HG02870 (cell line): Measurements from ENCODE around the gene CLDN7.

Source experiments
- ATAC-seq: cut with Tn5 transposase; IDR thresholded peaks from one replicate; pipeline ENCODE4 v1.9.1; 2021; ENCODE audit warnings: mild to moderate bottlenecking, moderate library complexity; ENCODE audit not compliant: unreplicated experiment

The CLDN7 gene

GRCh38 chr17:7238420-7239090 lies 23.7 kb downstream of the CLDN7 start:
- no peak for ATAC-seq

- ATAC-seq = no peak
Observed at GRCh38 chr17:7237761-7238419, 24.4 kb downstream of the CLDN7 start.

DNA sequence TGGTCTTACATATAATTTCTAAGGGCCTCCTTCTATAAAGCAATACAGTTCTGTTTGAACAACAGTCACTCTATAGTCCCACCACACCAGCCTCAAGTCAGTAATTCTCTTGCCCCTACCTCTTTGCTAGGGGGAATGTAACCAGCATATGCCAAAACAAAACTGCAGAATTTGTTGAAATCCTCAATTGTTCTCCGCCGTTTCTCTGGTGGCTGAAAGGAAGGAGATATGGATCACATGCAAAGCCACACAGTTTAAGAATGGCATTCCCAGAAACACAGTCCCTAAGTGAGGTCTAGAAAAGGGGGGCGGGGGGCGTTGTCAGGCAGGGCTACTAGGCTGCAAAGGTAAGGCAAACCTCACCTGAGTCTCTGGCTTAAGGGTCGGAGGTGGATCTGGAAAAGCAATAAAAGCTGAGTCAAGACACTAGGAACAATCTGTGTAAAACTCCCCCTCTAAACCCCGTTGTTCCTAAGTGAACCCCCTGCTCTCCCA lies 25.0 kb downstream of the CLDN7 start:
- no peak for ATAC-seq

DNA sequence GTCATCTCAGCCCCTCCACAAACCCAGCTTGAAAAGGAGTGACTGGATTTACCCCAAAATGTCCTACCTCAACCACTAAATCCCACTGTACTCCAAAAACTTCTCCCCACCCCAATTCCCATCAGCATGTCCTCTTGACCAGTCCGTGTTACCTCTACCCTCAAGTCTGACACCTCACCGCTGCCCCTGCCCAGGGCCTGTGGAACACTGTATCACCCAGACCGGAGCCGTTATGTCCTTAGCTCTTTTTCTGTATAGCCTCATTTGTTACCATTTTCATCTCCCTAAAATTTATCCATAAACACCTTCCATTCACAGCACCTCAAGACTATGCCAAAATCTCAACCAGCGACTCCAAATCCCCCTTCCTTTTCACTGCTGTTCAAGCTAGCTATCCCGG lies 25.5 kb downstream of the CLDN7 start:
- ATAC-seq = no peak

GRCh38 chr17:7235693-7236665 lies 26.3 kb downstream of the CLDN7 start:
- no peak for ATAC-seq

- ATAC-seq = peak; percentile 55
Observed at GRCh38 chr17:7234083-7234951, 28.0 kb downstream of the CLDN7 start, which contains the start of gene DVL2. TSS of gene DVL2 (minus strand) at chr17:7234517. CDS start at chr17:7234262, 255 bp downstream.

DNA sequence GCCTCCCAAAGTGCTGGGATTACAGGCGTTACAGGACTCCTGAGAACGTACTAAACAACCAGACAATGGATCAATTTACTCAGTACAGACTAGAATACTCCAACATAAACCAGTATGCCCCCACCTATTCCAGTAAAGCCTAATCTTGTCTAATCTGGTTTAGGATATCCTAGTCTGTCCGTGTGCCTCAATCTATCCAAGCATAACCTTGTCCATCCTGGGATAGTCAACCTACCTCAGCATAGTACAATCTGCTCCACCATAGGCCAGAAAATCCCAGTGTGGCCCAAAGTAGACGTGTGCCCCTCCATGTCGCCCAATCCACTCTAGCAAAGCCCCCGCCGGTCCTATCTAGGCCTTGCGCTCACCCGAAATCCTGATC lies 28.6 kb downstream of the CLDN7 start:
- no peak for ATAC-seq

- no peak for ATAC-seq
Observed at GRCh38 chr17:7232114-7232513, 30.2 kb downstream of the CLDN7 start.

DNA sequence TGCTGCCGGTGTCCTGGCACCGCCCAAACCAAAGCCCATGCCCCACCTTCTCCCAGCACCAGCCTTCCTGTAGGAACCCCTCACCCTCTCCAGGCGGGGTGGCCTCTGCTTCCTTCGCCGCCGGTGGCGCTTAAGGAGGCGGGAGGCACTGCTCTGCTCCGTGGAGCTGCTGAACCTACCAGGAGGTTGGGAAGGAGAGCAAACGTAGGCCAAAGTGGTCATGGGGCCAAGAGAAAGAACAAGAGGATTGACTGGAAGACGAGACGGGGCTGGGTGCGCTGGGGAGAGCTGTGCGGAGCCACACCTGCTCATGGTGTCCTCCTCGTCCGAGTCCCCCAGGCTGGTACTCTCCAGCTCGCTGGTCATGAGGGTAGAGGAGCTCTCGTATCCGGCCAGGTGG lies 32.8 kb downstream of the CLDN7 start:
- no peak for ATAC-seq

DNA sequence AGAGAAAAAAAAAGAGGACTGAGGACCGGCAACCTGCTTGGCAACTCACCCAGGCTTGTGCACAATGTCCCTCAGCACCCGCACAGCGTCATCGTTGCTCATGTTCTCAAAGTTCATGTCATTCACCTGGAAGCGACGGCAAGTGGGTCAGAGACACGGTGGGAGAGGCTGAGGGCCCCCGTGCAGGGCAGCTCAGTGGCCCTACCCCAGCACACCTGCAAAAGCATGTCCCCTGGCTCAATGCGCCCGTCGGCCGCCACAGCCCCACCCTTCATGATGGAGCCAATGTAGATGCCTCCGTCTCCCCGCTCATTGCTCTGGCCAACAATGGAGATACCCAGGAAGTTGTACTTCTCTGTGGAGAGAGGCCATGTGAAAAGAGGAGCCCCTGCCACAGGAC lies 33.4 kb downstream of the CLDN7 start:
- ATAC-seq = no peak

DNA sequence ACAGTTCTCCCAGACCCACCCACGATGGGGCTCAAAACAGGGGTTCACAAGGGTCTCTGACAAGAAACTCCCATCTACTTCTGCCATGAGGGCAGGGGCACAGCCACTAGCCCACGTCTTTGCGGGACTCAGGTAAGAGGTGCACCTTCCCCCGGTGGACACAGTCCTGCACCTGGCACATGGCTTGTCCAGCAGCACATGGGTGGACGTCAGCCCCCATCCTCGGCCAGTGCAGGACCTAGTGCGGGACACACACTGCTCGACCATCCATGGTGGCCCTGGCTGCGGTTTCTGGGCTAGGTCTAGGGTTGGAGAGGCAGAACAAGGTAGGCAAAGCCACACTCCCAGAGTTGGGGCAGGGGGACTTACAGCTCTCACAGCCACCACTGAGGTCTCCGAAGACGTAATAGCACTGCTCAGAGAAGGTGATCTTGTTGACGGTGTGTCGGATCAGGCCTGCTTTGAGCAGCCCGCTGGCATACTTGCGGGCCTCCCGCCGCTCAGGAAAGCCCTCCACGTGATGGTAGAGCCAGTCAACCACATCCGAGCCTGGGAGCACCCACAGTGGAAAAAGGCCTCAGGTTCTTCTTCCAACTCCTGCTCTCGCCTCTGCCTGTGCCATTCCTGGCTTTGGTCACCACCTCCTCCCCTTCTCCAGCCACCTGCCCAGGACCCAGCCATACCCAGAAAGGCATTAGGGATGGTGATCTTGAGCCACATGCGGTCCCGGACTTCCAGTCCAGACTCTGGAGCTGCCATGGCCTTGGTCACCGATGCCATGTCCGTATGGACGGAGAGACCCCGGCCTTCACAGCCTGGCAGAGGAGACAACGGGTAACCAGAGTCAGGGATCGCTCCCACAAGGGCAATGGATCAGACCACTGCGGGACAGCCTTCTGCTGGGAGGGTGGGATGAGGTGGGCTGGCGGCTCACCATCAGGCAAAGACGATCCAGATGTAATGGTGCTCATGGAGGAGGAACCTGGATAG lies 35.3 kb downstream of the CLDN7 start:
- ATAC-seq = no peak

- ATAC-seq = no peak
Observed at GRCh38 chr17:7225711-7226331, 36.5 kb downstream of the CLDN7 start.

DNA sequence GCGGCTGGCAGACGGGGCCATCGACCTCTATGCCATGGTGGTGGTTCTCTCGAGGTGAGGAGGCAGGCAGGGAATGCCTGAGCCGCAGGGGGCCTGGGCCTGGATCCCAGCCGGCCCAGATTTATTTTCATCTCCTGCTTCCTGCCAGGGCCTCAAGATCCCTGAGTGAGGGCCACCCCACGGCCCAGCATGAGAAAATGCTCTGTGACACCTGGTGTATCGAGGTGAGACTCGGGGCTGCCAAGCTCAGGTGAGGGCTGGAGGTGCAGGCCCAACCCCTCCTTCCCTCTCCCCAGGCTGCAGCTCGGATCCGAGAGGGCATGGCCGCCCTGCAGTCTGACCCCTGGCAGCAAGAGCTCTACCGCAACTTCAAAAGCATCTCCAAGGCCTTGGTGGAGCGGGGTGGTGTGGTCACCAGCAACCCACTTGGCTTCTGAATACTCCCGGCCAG lies 37.6 kb downstream of the CLDN7 start:
- ATAC-seq = no peak

GRCh38 chr17:7224110-7224509 lies 38.2 kb downstream of the CLDN7 start:
- no peak for ATAC-seq

- ATAC-seq = no peak
Observed at GRCh38 chr17:7223375-7223774, 38.9 kb downstream of the CLDN7 start.

DNA sequence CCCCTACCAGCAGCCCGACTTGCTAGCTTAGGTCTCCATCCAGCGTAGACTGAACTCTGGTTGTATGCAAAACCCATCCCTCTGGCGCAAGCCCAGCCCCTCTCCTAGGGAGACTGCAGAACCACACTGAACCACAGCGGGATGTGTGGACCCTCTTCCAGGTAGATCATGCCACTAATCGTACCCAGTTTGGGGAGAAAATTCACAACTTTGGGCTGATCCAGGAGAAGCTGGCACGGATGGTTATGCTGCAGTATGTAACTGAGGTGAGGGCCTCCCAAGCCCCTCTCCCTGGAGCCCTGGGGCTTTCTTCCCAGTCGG lies 39.3 kb downstream of the CLDN7 start:
- no peak for ATAC-seq

GRCh38 chr17:7222093-7222971 lies 39.9 kb downstream of the CLDN7 start:
- ATAC-seq = no peak
